H9 (cell line): ENCODE results near the gene NCKAP5. TPM values are rescaled to one million over a fixed set of nuclear protein-coding genes. Genes with fewer than 3 reads are reported as not detected.

Source experiments
- DNase-seq: peaks from one replicate; pipeline ENCODE4 v3.0.0-alpha.2; 2017
- H2AFZ ChIP-seq: one replicate; pipeline ENCODE4 v1.6.1; 2013; ENCODE audit warnings: mild to moderate bottlenecking, low read length, control low read depth, moderate library complexity
- H2AK5ac ChIP-seq: 2 replicates; pipeline ENCODE4 v1.6.1; 2013; ENCODE audit warnings: low read length, control low read depth, mixed read lengths; ENCODE audit not compliant: insufficient read length
- H2BK120ac ChIP-seq: one replicate; pipeline ENCODE4 v1.6.1; 2013; ENCODE audit warnings: low read depth, mild to moderate bottlenecking, low read length, control low read depth, inconsistent platforms; ENCODE audit not compliant: poor library complexity, severe bottlenecking
- H2BK12ac ChIP-seq: 2 replicates; pipeline ENCODE4 v1.6.1; 2013; ENCODE audit warnings: low read length, control low read depth, mixed read lengths, low read depth; ENCODE audit not compliant: insufficient read length
- H2BK15ac ChIP-seq: 2 replicates; pipeline ENCODE4 v1.6.1; 2013; ENCODE audit warnings: low read depth, low read length, control low read depth
- H2BK20ac ChIP-seq: one replicate; pipeline ENCODE4 v1.6.1; 2013; ENCODE audit warnings: low read depth, mild to moderate bottlenecking, low read length, control low read depth, inconsistent platforms; ENCODE audit not compliant: poor library complexity, severe bottlenecking
- H2BK5ac ChIP-seq: 2 replicates; pipeline ENCODE4 v1.6.1; 2013; ENCODE audit warnings: low read length, control low read depth, mixed read lengths; ENCODE audit not compliant: insufficient read length
- H3K14ac ChIP-seq: 2 replicates; pipeline ENCODE4 v1.6.1; 2013; ENCODE audit warnings: low read length, control low read depth; ENCODE audit not compliant: insufficient read depth
- H3K18ac ChIP-seq: 2 replicates; pipeline ENCODE4 v1.6.1; 2013; ENCODE audit warnings: low read depth, mild to moderate bottlenecking, mixed read lengths, low read length, control low read depth; ENCODE audit not compliant: insufficient read length
- H3K23ac ChIP-seq: 2 replicates; pipeline ENCODE4 v1.6.1; 2013; ENCODE audit warnings: low read length, control low read depth, mixed read lengths, low read depth; ENCODE audit not compliant: insufficient read length
- H3K23me2 ChIP-seq: 2 replicates; pipeline ENCODE4 v1.6.1; 2013; ENCODE audit warnings: low read depth, mild to moderate bottlenecking, mixed read lengths, low read length, control low read depth; ENCODE audit not compliant: insufficient read length, poor library complexity, severe bottlenecking
- H3K27ac ChIP-seq: 2 replicates; pipeline ENCODE4 v1.5.1; 2013; ENCODE audit warnings: low read length, control low read depth, mixed read lengths, low read depth; ENCODE audit not compliant: insufficient read length
- H3K27me3 ChIP-seq: 2 replicates; pipeline ENCODE4 v1.6.1; 2013; ENCODE audit warnings: low read length, control low read depth, inconsistent platforms; ENCODE audit not compliant: insufficient read depth
- H3K4ac ChIP-seq: 2 replicates; pipeline ENCODE4 v1.6.1; 2013; ENCODE audit warnings: low read depth, mild to moderate bottlenecking, control low read depth, inconsistent platforms, low read length, moderate library complexity
- H3K4me1 ChIP-seq: 2 replicates; pipeline ENCODE4 v1.6.1; 2013; ENCODE audit warnings: low read length, control low read depth, inconsistent platforms; ENCODE audit not compliant: insufficient read depth
- H3K4me2 ChIP-seq: 2 replicates; pipeline ENCODE4 v1.6.1; 2013; ENCODE audit warnings: low read length, control low read depth, mixed read lengths; ENCODE audit not compliant: insufficient read length, insufficient read depth
- H3K56ac ChIP-seq: 2 replicates; pipeline ENCODE4 v1.6.1; 2013; ENCODE audit warnings: low read depth, mild to moderate bottlenecking, mixed read lengths, low read length, control low read depth; ENCODE audit not compliant: insufficient read length
- H3K79me1 ChIP-seq: 2 replicates; pipeline ENCODE4 v1.6.1; 2013; ENCODE audit warnings: low read depth, mild to moderate bottlenecking, moderate library complexity, low read length, control low read depth, inconsistent platforms; ENCODE audit not compliant: insufficient read depth, poor library complexity, severe bottlenecking
- H3K79me2 ChIP-seq: 2 replicates; pipeline ENCODE4 v1.6.1; 2013; ENCODE audit warnings: low read length, control low read depth, inconsistent platforms; ENCODE audit not compliant: insufficient read depth
- H3K9ac ChIP-seq: 2 replicates; pipeline ENCODE4 v1.6.1; 2013; ENCODE audit warnings: low read length, control low read depth, mixed read lengths; ENCODE audit not compliant: insufficient read length; ENCODE audit errors: extremely low read depth
- H3K9me3 ChIP-seq: one replicate; pipeline ENCODE4 v1.6.1; 2013; ENCODE audit warnings: low read depth, low read length, inconsistent platforms; ENCODE audit not compliant: control insufficient read depth
- H3T11ph ChIP-seq: one replicate; pipeline ENCODE4 v1.6.1; 2013; ENCODE audit warnings: mild to moderate bottlenecking, low read length, control low read depth, inconsistent platforms
- H4K20me1 ChIP-seq: one replicate; pipeline ENCODE4 v1.6.1; 2013; ENCODE audit not compliant: control insufficient read depth, insufficient read length, insufficient read depth
- H4K5ac ChIP-seq: 2 replicates; pipeline ENCODE4 v1.6.1; 2013; ENCODE audit warnings: low read depth, mild to moderate bottlenecking, mixed read lengths, low read length, control low read depth; ENCODE audit not compliant: insufficient read length
- H4K8ac ChIP-seq: replicated peaks from 2 replicates; pipeline ENCODE4 v1.6.1; 2013; ENCODE audit warnings: low read length, control low read depth, mixed read lengths, low read depth; ENCODE audit not compliant: insufficient read length
- H4K91ac ChIP-seq: 2 replicates; pipeline ENCODE4 v1.6.1; 2013; ENCODE audit warnings: low read depth, mild to moderate bottlenecking, moderate library complexity, mixed read lengths, low read length, control low read depth; ENCODE audit not compliant: insufficient read length
- H3K27ac Mint-ChIP-seq, 3 experiments: 2 replicates in 2 of 3; 3 replicates in 1 of 3; pipeline ENCODE4 v1.8.0; 2020 to 2021; ENCODE audit warnings: mixed read lengths in 3 of 3, mild to moderate bottlenecking in 1 of 3, moderate library complexity in 1 of 3
- H3K27me3 Mint-ChIP-seq: 2 replicates; pipeline ENCODE4 v1.8.0; 2021; ENCODE audit warnings: low read depth, mild to moderate bottlenecking, moderate library complexity, mixed read lengths
- H3K36me3 Mint-ChIP-seq, 3 experiments: 2 replicates in 2 of 3; 3 replicates in 1 of 3; pipeline ENCODE4 v1.8.0; 2020 to 2021; ENCODE audit warnings: low read depth in 3 of 3, mixed read lengths in 3 of 3; ENCODE audit not compliant: insufficient read depth in 1 of 3
- H3K4me1 Mint-ChIP-seq, 2 experiments: 2 replicates each; pipeline ENCODE4 v1.8.0; 2020; ENCODE audit warnings: mixed read lengths in 2 of 2
- H3K4me3 Mint-ChIP-seq, 2 experiments: 2 replicates in 1 of 2; 3 replicates in 1 of 2; pipeline ENCODE4 v1.8.0; 2020 to 2021; ENCODE audit warnings: mild to moderate bottlenecking in 2 of 2, mixed read lengths in 2 of 2, moderate library complexity in 1 of 2
- H3K9me3 Mint-ChIP-seq, 2 experiments: 2 replicates in 1 of 2; 3 replicates in 1 of 2; pipeline ENCODE4 v1.8.0; 2020; ENCODE audit warnings: mild to moderate bottlenecking in 2 of 2, mixed read lengths in 2 of 2, moderate library complexity in 1 of 2
- CTCF ChIP-seq: fragments of 200-600 bp; sonication (generic); conservative IDR thresholded peaks from 3 replicates; pipeline ENCODE4 v1.8.0; 2021; ENCODE audit warnings: antibody characterized with exemption, mild to moderate bottlenecking
- WGBS: extraction: QIAGEN DNeasy Blood & Tissue Kit; methylation state at CpG from one replicate; pipeline ENCODE4 v1.1.7; 2013; ENCODE audit warnings: missing lambda C conversion rate, low lambda C conversion rate, mixed read lengths; ENCODE audit not compliant: insufficient read length; ENCODE audit errors: extremely low coverage; 5-methylcytosine and 5-hydroxymethylcytosine counted together
- total RNA-seq: library from RNA; stranded (reverse); gene quantifications from 2 replicates; pipeline ENCODE4 v1.2.1, GENCODE V29; 2021

The NCKAP5 gene
- total RNA-seq, 1 experiment from 2014 or later, result 0.26 TPM

- no peak overlapping the region for H3K18ac ChIP-seq
- no peak overlapping the region for H2BK12ac ChIP-seq
- H2BK5ac ChIP-seq, result no peak overlapping the region
- H3K9ac ChIP-seq, result no peak overlapping the region
- H3K4me1 Mint-ChIP-seq, result no peaks in the 10 kb centered on the region
- H3K9me3 ChIP-seq, result no peaks in the 10 kb centered on the region
- H3K27ac ChIP-seq, result no peak overlapping the region
- H3K4me1 ChIP-seq, result peaks cover 2% of the 10 kb centered on the region; the same call in 1 of the 2 replicates
- no peak overlapping the region for H3K27ac Mint-ChIP-seq
- no peak for DNase-seq
- H2AK5ac ChIP-seq, result no peak overlapping the region
- peaks cover 3% of the 10 kb centered on the region for H3K27me3 Mint-ChIP-seq
- H4K8ac ChIP-seq, result no peak overlapping the region
- no peak overlapping the region for H2BK20ac ChIP-seq
- no peak overlapping the region for H3K56ac ChIP-seq
- no peak for TF ChIP-seq CTCF
- no peak overlapping the region for H3K4me2 ChIP-seq
- no peak overlapping the region for H4K5ac ChIP-seq
- no peak overlapping the region for H3K4ac ChIP-seq
- H4K20me1 ChIP-seq, result no peaks in the 10 kb centered on the region
- H3K36me3 Mint-ChIP-seq, result no peaks in the 10 kb centered on the region; a peak in 1 of 7 replicates
- peaks cover 3 to 5% of the 10 kb centered on the region in 2 experiments; a peak in 2 of 5 replicates for H3K9me3 Mint-ChIP-seq
- no peaks in the 10 kb centered on the region for H3K23me2 ChIP-seq
- H2BK120ac ChIP-seq, result no peak overlapping the region
- no peak overlapping the region for H2AFZ ChIP-seq
- H4K91ac ChIP-seq, result no peak overlapping the region
- H3T11ph ChIP-seq, result no peak overlapping the region
- H3K4me3 Mint-ChIP-seq, result no peak overlapping the region
- no peak overlapping the region for H3K23ac ChIP-seq
- H3K14ac ChIP-seq, result no peak overlapping the region
- H3K79me2 ChIP-seq, result no peaks in the 10 kb centered on the region
- no peaks in the 10 kb centered on the region for H3K27me3 ChIP-seq
- H2BK15ac ChIP-seq, result no peak overlapping the region
- no CpG with 5 or more reads among the region's 1 CpG for WGBS
- H3K79me1 ChIP-seq, result no peaks in the 10 kb centered on the region
Observed at GRCh38 chr2:132881546-132881945, 686.7 kb downstream of the NCKAP5 start.
